NCI-H2081 (cell line): ENCODE results near the gene FCER1G.
"Not testable (repeated sequence)": the region's sequence is repeated elsewhere in the genome, so short reads cannot be mapped to it uniquely, and the experiment has no call there.

Source experiments
- DNase-seq, 2 experiments: peaks; one replicate each; lab custom pipeline; 2025; lab: John Stamatoyannopoulos, UW

Gene FCER1G

GRCh38 chr1:161206411-161207140 lies 8.5 kb upstream of the FCER1G start:
- no peak for DNase-seq

- no peak for DNase-seq
Observed at GRCh38 chr1:161207173-161207572, 7.9 kb upstream of the FCER1G start.

GRCh38 chr1:161209790-161210409 lies 5.2 kb upstream of the FCER1G start:
- DNase-seq = peak; percentile 87 to 91

- DNase-seq = no peak
Observed at GRCh38 chr1:161214369-161214768, 726 bp upstream of the FCER1G start.

GRCh38 chr1:161216945-161217712 lies 2.0 kb downstream of the FCER1G start:
- DNase-seq = no peak

- DNase-seq = no peak
Observed at GRCh38 chr1:161217831-161218230, 2.7 kb downstream of the FCER1G start.

- DNase-seq = no peak
Observed at GRCh38 chr1:161218301-161219077, 3.4 kb downstream of the FCER1G start.

- DNase-seq = no peak
Observed at GRCh38 chr1:161219078-161219892, 4.2 kb downstream of the FCER1G start.

GRCh38 chr1:161220002-161220401 lies 4.9 kb downstream of the FCER1G start:
- DNase-seq = no peak

- no peak for DNase-seq
Observed at GRCh38 chr1:161222175-161223019, 7.3 kb downstream of the FCER1G start.

GRCh38 chr1:161223805-161224694 lies 9.0 kb downstream of the FCER1G start:
- DNase-seq = no peak

- not testable (repeated sequence) for DNase-seq
Observed at GRCh38 chr1:161224695-161225087, 9.6 kb downstream of the FCER1G start.

GRCh38 chr1:161225178-161225533 lies 10.1 kb downstream of the FCER1G start:
- no peak for DNase-seq

GRCh38 chr1:161225534-161226319 lies 10.6 kb downstream of the FCER1G start, which contains the start of gene TOMM40L:
Gene TOMM40L, plus strand, starts transcription at chr1:161226060. Its CDS starts 430 bp downstream, at chr1:161226490.
- DNase-seq = peak; percentile 98

GRCh38 chr1:161226320-161226711 lies 11.2 kb downstream of the FCER1G start:
- DNase-seq = peak in 1 of 2 experiments; percentile 56

GRCh38 chr1:161226759-161227158 lies 11.7 kb downstream of the FCER1G start:
- DNase-seq = peak; percentile 24 to 56

GRCh38 chr1:161227196-161227871 lies 12.2 kb downstream of the FCER1G start:
- peak; percentile 89 to 90 for DNase-seq

GRCh38 chr1:161228032-161228431 lies 12.9 kb downstream of the FCER1G start:
- DNase-seq = no peak
